CD4-positive, alpha-beta T cell (primary cell): ENCODE results near the gene SLAMF6. TPM values are rescaled to one million over a fixed set of nuclear protein-coding genes. Genes with fewer than 3 reads are reported as not detected.
"Not testable (repeated sequence)": the region's sequence is repeated elsewhere in the genome, so short reads cannot be mapped to it uniquely, and the experiment has no call there.

ENCODE experiments used
- ATAC-seq: fragments of 200-7000 bp; cut with Tn5 transposase; one replicate; pipeline ENCODE4 v1.10.0; 2022; ENCODE audit warnings: mild to moderate bottlenecking; ENCODE audit not compliant: poor library complexity
- CTCF ChIA-PET: fragments of 350-600 bp; sonication (Branson Sonifier 250); formaldehyde crosslinking; loops from one replicate; lab custom pipeline; 2021; ENCODE audit warnings: antibody characterized with exemption, inconsistent platforms; lab: Charles Lee
- POLR2A ChIA-PET: fragments of 350-600 bp; sonication (Branson Sonifier 250); formaldehyde crosslinking; loops from one replicate; lab custom pipeline; 2021; ENCODE audit warnings: antibody characterized with exemption, inconsistent platforms; lab: Charles Lee
- DNase-seq, 14 experiments: peaks; one replicate each; pipeline ENCODE4 v3.0.0-alpha.2; 2013 to 2020; ENCODE audit warnings: mixed read lengths in 2 of 14
- H3K27ac ChIP-seq, 2 donors: one replicate each; pipeline versions ENCODE4 v1.5.1 to v1.7.0; 2013; ENCODE audit warnings: low read length in 2 of 2, low read depth in 1 of 2, mild to moderate bottlenecking in 1 of 2
- H3K27me3 ChIP-seq, 2 experiments: 1 replicate in 1 of 2; 2 replicates in 1 of 2; pipeline versions ENCODE4 v1.6.1 to v1.7.0; 2013; ENCODE audit warnings: low read length in 2 of 2, control low read depth in 1 of 2, mild to moderate bottlenecking in 1 of 2, moderate library complexity in 1 of 2; ENCODE audit not compliant: insufficient read depth in 2 of 2, control insufficient read depth in 1 of 2
- H3K36me3 ChIP-seq: one replicate; pipeline ENCODE4 v1.6.1; 2013; ENCODE audit warnings: low read length, control low read depth; ENCODE audit not compliant: insufficient read depth
- H3K4me1 ChIP-seq: one replicate; pipeline ENCODE4 v1.6.1; 2013; ENCODE audit warnings: low read length, control low read depth; ENCODE audit not compliant: insufficient read depth
- H3K4me3 ChIP-seq: one replicate; pipeline ENCODE4 v1.5.1; 2013; ENCODE audit warnings: mild to moderate bottlenecking, low read length, moderate library complexity
- H3K9me3 ChIP-seq, 2 experiments: 1 replicate in 1 of 2; 2 replicates in 1 of 2; pipeline versions ENCODE4 v1.6.1 to v1.7.0; 2013; ENCODE audit warnings: low read length in 2 of 2, mild to moderate bottlenecking in 2 of 2, control low read depth in 1 of 2, moderate library complexity in 1 of 2; ENCODE audit not compliant: control insufficient read depth in 1 of 2, insufficient read depth in 1 of 2
- H3K27ac Mint-ChIP-seq: one replicate; pipeline ENCODE4 v1.8.0; 2020; ENCODE audit warnings: mixed read lengths
- H3K27me3 Mint-ChIP-seq: one replicate; pipeline ENCODE4 v1.8.0; 2021; ENCODE audit warnings: mixed read lengths
- H3K36me3 Mint-ChIP-seq: one replicate; pipeline ENCODE4 v1.8.0; 2021; ENCODE audit warnings: low read depth, mixed read lengths
- H3K4me1 Mint-ChIP-seq: one replicate; pipeline ENCODE4 v1.8.0; 2021; ENCODE audit warnings: low read depth, mixed read lengths
- H3K4me3 Mint-ChIP-seq: one replicate; pipeline ENCODE4 v1.8.0; 2020; ENCODE audit warnings: mild to moderate bottlenecking, mixed read lengths
- H3K9me3 Mint-ChIP-seq: one replicate; pipeline ENCODE4 v1.8.0; 2020; ENCODE audit warnings: mixed read lengths
- CTCF ChIP-seq: fragments of 200-600 bp; IDR thresholded peaks from one replicate; pipeline ENCODE4 v1.8.0; 2022; ENCODE audit warnings: antibody characterized with exemption, mild to moderate bottlenecking
- intact Hi-C, 2 experiments: fragments of 100-400 bp; cut with DNase I in 1 of 2; cut with micrococcal nuclease in 1 of 2; formaldehyde crosslinking; loops; one replicate each; pipeline versions ENCODE4 v1.15.1 to v1.9.0; 2023 to 2025; cut with DNase I, micrococcal nuclease
- total RNA-seq, 174 experiments: library from RNA in 2 of 174; stranded (reverse) in 2 of 174; gene quantifications; one replicate each; pipeline ENCODE4 v1.2.3 and lab custom pipeline; 2021 to 2026

Gene SLAMF6
- total RNA-seq, 2 experiments from 2014 or later, result 6.3 to 7.3 TPM

GRCh38 chr1:160499631-160500030 lies 23.4 kb downstream of the SLAMF6 start:
- Mint-ChIP-seq H3K4me1 (peaks cover 59% of the 10 kb centered on the region), H3K9me3 (peaks cover 7% of the 10 kb centered on the region), H3K36me3 (peaks cover 63% of the 10 kb centered on the region), H3K27me3 (no peaks in the 10 kb centered on the region), H3K4me3 (no peak overlapping the region), H3K27ac (no peak overlapping the region)
- ChIA-PET POLR2A (interaction anchor here (0.6 kb wide), 1 partner anchor 61 kb away, joined by 3 read pairs; no protein-coding TSS in a partner anchor), CTCF (no interaction called here)
- TF ChIP-seq CTCF, result no peak
- Histone ChIP-seq H3K4me1 (peaks cover 8% of the 10 kb centered on the region), H3K4me3 (no peak overlapping the region), H3K27me3 (no peaks in the 10 kb centered on the region), H3K36me3 (peaks cover 44% of the 10 kb centered on the region), H3K9me3 (no peaks in the 10 kb centered on the region), H3K27ac (no peak overlapping the region)
- no peak for ATAC-seq
- intact Hi-C loops, result loop anchor here in 1 of 2 experiments (2.0 to 10.0 kb wide), 2 partner anchors 13 to 645 kb away; no protein-coding TSS in a partner anchor
- peak in 2 of 14 experiments; percentile 23 to 36 for DNase-seq

- H3K4me3 Mint-ChIP-seq, DNase-seq, H3K27me3 Mint-ChIP-seq, ATAC-seq, H3K9me3 ChIP-seq, H3K27ac ChIP-seq, H3K27me3 ChIP-seq, H3K4me3 ChIP-seq, H3K9me3 Mint-ChIP-seq, H3K27ac Mint-ChIP-seq, CTCF ChIA-PET, H3K4me1 ChIP-seq: not testable (repeated sequence)
- peaks cover 48% of the 10 kb centered on the region for H3K4me1 Mint-ChIP-seq
- peaks cover 49% of the 10 kb centered on the region for H3K36me3 ChIP-seq
- H3K36me3 Mint-ChIP-seq, result peaks cover 52% of the 10 kb centered on the region
- intact Hi-C loops, result loop anchor here in 1 of 2 experiments (2.0 to 10.0 kb wide), 2 partner anchors 14 to 646 kb away; no protein-coding TSS in a partner anchor
- POLR2A ChIA-PET, result interaction anchor here (0.7 to 1.2 kb wide), 2 partner anchors 24 to 57 kb away, joined by 3 to 4 read pairs; no protein-coding TSS in a partner anchor
These were observed 24.6 kb downstream of the SLAMF6 start for GRCh38 chr1:160498301-160499065.

- Histone ChIP-seq H3K4me1 (no peaks in the 10 kb centered on the region), H3K9me3 (no peaks in the 10 kb centered on the region), H3K27me3 (no peaks in the 10 kb centered on the region), H3K4me3 (no peak overlapping the region), H3K27ac (no peak overlapping the region), H3K36me3 (peaks cover 50% of the 10 kb centered on the region)
- peaks cover 30% of the 10 kb centered on the region for H3K36me3 Mint-ChIP-seq
- intact Hi-C loops, result loop anchor here in 1 of 2 experiments (10.0 kb wide), 1 partner anchor 648 kb away; no protein-coding TSS in a partner anchor
- POLR2A ChIA-PET, result interaction anchor here (1.5 kb wide), 1 partner anchor 26 kb away, joined by 3 read pairs; no protein-coding TSS in a partner anchor
- H3K27me3 Mint-ChIP-seq, result no peaks in the 10 kb centered on the region
- ATAC-seq, result no peak
- peaks cover 27% of the 10 kb centered on the region for H3K4me1 Mint-ChIP-seq
- peak overlapping the region; percentile 31 for H3K27ac Mint-ChIP-seq
- H3K4me3 Mint-ChIP-seq, result no peak overlapping the region
- CTCF ChIA-PET, result interaction anchor here (0.6 kb wide), 2 partner anchors 56 to 65 kb away, joined by 3 read pairs; no protein-coding TSS in a partner anchor
- peaks cover 7% of the 10 kb centered on the region for H3K9me3 Mint-ChIP-seq
- TF ChIP-seq CTCF, result no peak
- DNase-seq, result no peak
These were observed 26.7 kb downstream of the SLAMF6 start for GRCh38 chr1:160496334-160496733.
